Measurements from ENCODE around the gene PRR33. TPM values are rescaled to one million over a fixed set of nuclear protein-coding genes. Genes with fewer than 3 reads are reported as not detected.

The PRR33 gene
- total RNA-seq, 6 experiments from 2014 or later = not detected

- H3K9me3 ChIP-seq = no peaks in the 10 kb centered on the region
- H3K4me3 ChIP-seq = no peak overlapping the region
- no peaks in the 10 kb centered on the region for H3K36me3 ChIP-seq
- 83% methylated on average over 4 of the region's 20 CpGs for WGBS (ENCODE audit: insufficient coverage, low coverage, low lambda C conversion rate, missing lambda C conversion rate)
- no peak overlapping the region for H3K27ac ChIP-seq
- intact Hi-C loops (cut with DNase I) = no loop called here
- no peaks in the 10 kb centered on the region for H3K27me3 ChIP-seq
- TF ChIP-seq CTCF (IDR thresholded peaks at IDR 0.05) (no peak), POLR2A (IDR thresholded peaks at IDR 0.05) (no peak)
- DNase-seq (peak in 1 of 3 donors; percentile 52), ATAC-seq (peak in 1 of 4 donors; percentile 5)
- no peaks in the 10 kb centered on the region for H3K4me1 ChIP-seq
Observed at GRCh38 chr11:1927848-1928469, 36.3 kb upstream of the PRR33 start.

GRCh38 chr11:1927026-1927847 lies 35.5 kb upstream of the PRR33 start:
- TF ChIP-seq POLR2A (IDR thresholded peaks at IDR 0.05) (no peak), CTCF (IDR thresholded peaks at IDR 0.05) (no peak)
- H3K27me3 ChIP-seq = no peaks in the 10 kb centered on the region
- 61% methylated on average over 5 of the region's 28 CpGs for WGBS (ENCODE audit: insufficient coverage, low coverage, low lambda C conversion rate, missing lambda C conversion rate)
- no peak overlapping the region for H3K27ac ChIP-seq
- H3K4me3 ChIP-seq = no peak overlapping the region
- H3K9me3 ChIP-seq = no peaks in the 10 kb centered on the region
- DNase-seq (peak in 2 of 3 donors; percentile 11 to 47), ATAC-seq (no peak)
- H3K36me3 ChIP-seq = no peaks in the 10 kb centered on the region
- no peaks in the 10 kb centered on the region for H3K4me1 ChIP-seq
- intact Hi-C loops (cut with DNase I) = no loop called here

GRCh38 chr11:1926156-1927025 lies 34.7 kb upstream of the PRR33 start:
- Histone ChIP-seq H3K27me3 (no peaks in the 10 kb centered on the region), H3K36me3 (no peaks in the 10 kb centered on the region), H3K4me3 (no peak overlapping the region), H3K4me1 (no peaks in the 10 kb centered on the region), H3K9me3 (no peaks in the 10 kb centered on the region), H3K27ac (no peak overlapping the region)
- no peak for TF ChIP-seq CTCF (IDR thresholded peaks at IDR 0.05)
- TF ChIP-seq POLR2A (IDR thresholded peaks at IDR 0.05) = no peak
- ATAC-seq (no peak), DNase-seq (peak in 1 of 3 donors; percentile 45)
- intact Hi-C loops (cut with DNase I) = no loop called here
- WGBS (ENCODE audit: insufficient coverage, low coverage, low lambda C conversion rate, missing lambda C conversion rate) = 60% methylated on average over 16 of the region's 41 CpGs

- no peaks in the 10 kb centered on the region for H3K36me3 ChIP-seq
- TF ChIP-seq POLR2A (IDR thresholded peaks at IDR 0.05) (no peak), CTCF (IDR thresholded peaks at IDR 0.05) (no peak)
- WGBS (ENCODE audit: insufficient coverage, low coverage, low lambda C conversion rate, missing lambda C conversion rate) = 92% methylated on average over 2 of the region's 23 CpGs
- DNase-seq = peak in 1 of 3 donors; percentile 40
- no peak overlapping the region for H3K27ac ChIP-seq
- no peak overlapping the region for H3K4me3 ChIP-seq
- H3K9me3 ChIP-seq = no peaks in the 10 kb centered on the region
- H3K27me3 ChIP-seq = no peaks in the 10 kb centered on the region
- no peak for ATAC-seq
- no peaks in the 10 kb centered on the region for H3K4me1 ChIP-seq
- intact Hi-C loops (cut with DNase I) = no loop called here
Observed at GRCh38 chr11:1925373-1926155, 33.9 kb upstream of the PRR33 start.

Measured in right lobe of liver (tissue), 6 donors.